ENCODE measurements around the gene NELFCD. TPM values are rescaled to one million over a fixed set of nuclear protein-coding genes. Genes with fewer than 3 reads are reported as not detected.

NELFCD gene
- total and polyA plus RNA-seq, 2 donors (not counting 1 experiment from before 2014, with no cell fraction given), result 46.9 to 78.8 TPM

DNA sequence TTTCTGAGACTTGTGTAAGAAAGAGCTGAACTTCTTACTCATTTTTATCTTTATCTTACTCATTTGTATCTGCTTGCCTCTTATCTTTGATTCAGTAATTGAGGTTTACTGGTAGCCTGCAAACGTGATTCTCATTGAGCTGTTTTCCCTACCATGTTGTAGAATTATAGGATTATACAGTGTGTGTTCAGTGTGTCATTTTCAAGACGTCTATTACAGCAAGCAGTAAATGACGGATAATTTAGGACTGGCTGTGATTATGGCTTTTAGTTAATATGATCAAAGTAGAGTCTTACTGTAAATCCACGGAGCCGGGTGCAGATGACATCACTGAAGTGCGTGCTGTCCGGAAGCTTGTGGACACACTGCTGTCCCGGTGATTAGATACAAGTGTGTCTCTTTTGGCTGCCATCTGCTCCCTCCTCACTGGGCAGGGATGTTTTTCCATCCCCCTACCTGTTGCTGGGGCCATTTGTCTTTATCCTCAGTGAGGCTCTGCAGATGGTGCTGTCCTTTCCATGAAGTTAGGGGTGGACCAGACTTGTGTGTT lies 6.0 kb downstream of the NELFCD start:
- TF ChIP-seq EZH2 (IDR thresholded peaks at IDR 0.05; ENCODE audit: low read length, missing control alignments), result no peak
- TF ChIP-seq, protein P1, sequence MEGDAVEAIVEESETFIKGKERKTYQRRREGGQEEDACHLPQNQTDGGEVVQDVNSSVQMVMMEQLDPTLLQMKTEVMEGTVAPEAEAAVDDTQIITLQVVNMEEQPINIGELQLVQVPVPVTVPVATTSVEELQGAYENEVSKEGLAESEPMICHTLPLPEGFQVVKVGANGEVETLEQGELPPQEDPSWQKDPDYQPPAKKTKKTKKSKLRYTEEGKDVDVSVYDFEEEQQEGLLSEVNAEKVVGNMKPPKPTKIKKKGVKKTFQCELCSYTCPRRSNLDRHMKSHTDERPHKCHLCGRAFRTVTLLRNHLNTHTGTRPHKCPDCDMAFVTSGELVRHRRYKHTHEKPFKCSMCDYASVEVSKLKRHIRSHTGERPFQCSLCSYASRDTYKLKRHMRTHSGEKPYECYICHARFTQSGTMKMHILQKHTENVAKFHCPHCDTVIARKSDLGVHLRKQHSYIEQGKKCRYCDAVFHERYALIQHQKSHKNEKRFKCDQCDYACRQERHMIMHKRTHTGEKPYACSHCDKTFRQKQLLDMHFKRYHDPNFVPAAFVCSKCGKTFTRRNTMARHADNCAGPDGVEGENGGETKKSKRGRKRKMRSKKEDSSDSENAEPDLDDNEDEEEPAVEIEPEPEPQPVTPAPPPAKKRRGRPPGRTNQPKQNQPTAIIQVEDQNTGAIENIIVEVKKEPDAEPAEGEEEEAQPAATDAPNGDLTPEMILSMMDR (conservative IDR thresholded peaks at IDR 0.05 in 1 of 2, IDR thresholded peaks at IDR 0.05 in 1 of 2; ENCODE audit: low read depth in 1 of 2, low read length in 2 of 2), result no peak
- H3K79me2 ChIP-seq (ENCODE audit: control insufficient read depth, insufficient read depth, low read length), result peaks cover 31% of the 10 kb centered on the region

DNA sequence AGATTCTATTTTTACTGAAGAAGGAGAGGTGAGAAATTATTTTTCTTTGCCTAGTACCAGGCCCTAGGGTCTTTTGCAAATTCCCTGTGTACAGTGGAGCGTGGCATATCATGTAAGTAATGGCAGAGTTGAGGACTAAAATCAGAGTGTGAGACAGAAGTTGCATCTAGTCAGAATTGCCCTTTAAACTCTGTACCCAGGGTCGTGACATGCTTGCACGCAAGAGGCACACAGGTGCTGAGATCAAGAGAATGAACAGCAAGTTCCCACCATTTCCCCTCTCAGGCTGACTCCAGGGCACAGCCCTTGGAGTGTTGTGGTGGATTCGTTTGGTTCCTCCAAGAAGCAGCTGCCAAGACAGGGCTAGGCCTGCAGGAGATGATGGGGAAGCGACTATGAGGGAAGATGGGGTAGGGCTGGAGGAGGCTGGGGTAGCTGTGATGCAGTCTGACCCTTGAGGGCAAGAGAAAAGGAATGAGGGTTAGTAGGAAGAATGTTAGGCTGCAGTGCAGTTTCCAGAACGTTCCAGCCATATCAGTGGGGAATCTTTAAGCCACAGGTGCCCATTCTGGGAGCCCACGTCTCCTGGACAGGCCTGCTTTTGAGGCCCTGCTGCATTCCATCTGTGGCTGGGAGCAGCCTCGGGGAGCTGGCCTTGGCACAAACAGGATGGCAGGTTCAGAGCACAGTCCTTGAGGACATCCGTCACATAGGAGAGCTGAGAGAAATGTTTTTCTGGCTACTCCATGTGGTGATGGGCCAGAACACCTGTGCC lies 6.9 kb downstream of the NELFCD start:
- DNase-seq (ENCODE audit: low read depth in 2 of 2), result no peak
- H3K27ac ChIP-seq (ENCODE audit: insufficient read depth, low read length), result no peak overlapping the region
- H3K4me2 ChIP-seq (ENCODE audit: extremely low read depth, insufficient read depth, low read length), result no peak overlapping the region
- no peaks in the 10 kb centered on the region for H3K27me3 ChIP-seq (ENCODE audit: control insufficient read depth, insufficient read depth, low read length)
- H3K4me3 ChIP-seq (replicated peaks in 1 of 4; ENCODE audit: control extremely low read depth in 1 of 4, insufficient read depth in 1 of 4, low read depth in 3 of 4, low read length in 4 of 4), result no peak overlapping the region
- H3K9ac ChIP-seq (ENCODE audit: insufficient read depth, low read length), result no peak overlapping the region
- no peak overlapping the region for H2AFZ ChIP-seq (ENCODE audit: low read length)
- no peaks in the 10 kb centered on the region for H3K9me3 ChIP-seq (ENCODE audit: control insufficient read depth, insufficient read depth, low read depth, low read length)
- H3K79me2 ChIP-seq (ENCODE audit: control insufficient read depth, insufficient read depth, low read length), result peaks cover 21% of the 10 kb centered on the region
- H3K4me1 ChIP-seq (ENCODE audit: control insufficient read depth, extremely low read depth, insufficient read depth, low read length), result no peaks in the 10 kb centered on the region
- TF ChIP-seq, protein P1 (conservative IDR thresholded peaks at IDR 0.05 in 1 of 2, IDR thresholded peaks at IDR 0.05 in 1 of 2; ENCODE audit: low read depth in 1 of 2, low read length in 2 of 2), result no peak
- no peak for TF ChIP-seq EZH2 (IDR thresholded peaks at IDR 0.05; ENCODE audit: low read length, missing control alignments)
- H4K20me1 ChIP-seq (ENCODE audit: control insufficient read depth, extremely low read depth, insufficient read depth, low read length), result no peaks in the 10 kb centered on the region
- H3K36me3 ChIP-seq (ENCODE audit: control insufficient read depth, insufficient read depth, low read length), result peaks cover 14% of the 10 kb centered on the region

More for the DNA sequence above, 6.0 kb downstream of the NELFCD start:
- no peak for DNase-seq (ENCODE audit: low read depth in 2 of 2)
- H3K4me1 ChIP-seq (ENCODE audit: control insufficient read depth, extremely low read depth, insufficient read depth, low read length), result no peaks in the 10 kb centered on the region
- H2AFZ ChIP-seq (ENCODE audit: low read length), result no peak overlapping the region
- H3K4me3 ChIP-seq (replicated peaks in 1 of 4; ENCODE audit: control extremely low read depth in 1 of 4, insufficient read depth in 1 of 4, low read depth in 3 of 4, low read length in 4 of 4), result no peak overlapping the region
- H3K9ac ChIP-seq (ENCODE audit: insufficient read depth, low read length), result no peak overlapping the region
- no peaks in the 10 kb centered on the region for H3K9me3 ChIP-seq (ENCODE audit: control insufficient read depth, insufficient read depth, low read depth, low read length)
- H4K20me1 ChIP-seq (ENCODE audit: control insufficient read depth, extremely low read depth, insufficient read depth, low read length), result no peaks in the 10 kb centered on the region
- no peak overlapping the region for H3K4me2 ChIP-seq (ENCODE audit: extremely low read depth, insufficient read depth, low read length)
- H3K27me3 ChIP-seq (ENCODE audit: control insufficient read depth, insufficient read depth, low read length), result no peaks in the 10 kb centered on the region
- H3K36me3 ChIP-seq (ENCODE audit: control insufficient read depth, insufficient read depth, low read length), result peaks cover 14% of the 10 kb centered on the region
- no peak overlapping the region for H3K27ac ChIP-seq (ENCODE audit: insufficient read depth, low read length)

DNA sequence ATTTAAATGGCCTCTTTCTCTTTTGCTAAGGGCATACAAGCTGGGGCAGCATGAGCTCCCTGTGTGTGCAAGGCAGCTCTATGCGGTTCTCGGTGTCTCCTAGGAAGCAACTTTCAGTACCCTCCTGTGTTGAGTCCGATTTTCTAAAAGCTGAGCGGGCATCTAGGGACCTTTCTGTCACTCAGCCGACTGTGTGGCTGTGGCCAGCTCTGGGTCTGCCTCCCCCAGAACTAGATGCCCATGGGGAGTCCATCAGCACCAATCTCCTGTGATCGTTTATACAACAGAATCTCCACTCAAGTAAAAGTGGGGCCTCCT lies 7.5 kb downstream of the NELFCD start:
- DNase-seq (ENCODE audit: low read depth in 2 of 2), result no peak
- H3K27ac ChIP-seq (ENCODE audit: insufficient read depth, low read length), result no peak overlapping the region
- H3K4me2 ChIP-seq (ENCODE audit: extremely low read depth, insufficient read depth, low read length), result no peak overlapping the region
- H3K79me2 ChIP-seq (ENCODE audit: control insufficient read depth, insufficient read depth, low read length), result peaks cover 19% of the 10 kb centered on the region
- no peak overlapping the region for H2AFZ ChIP-seq (ENCODE audit: low read length)
- peaks cover 16% of the 10 kb centered on the region for H3K36me3 ChIP-seq (ENCODE audit: control insufficient read depth, insufficient read depth, low read length)
- no peaks in the 10 kb centered on the region for H3K27me3 ChIP-seq (ENCODE audit: control insufficient read depth, insufficient read depth, low read length)
- H4K20me1 ChIP-seq (ENCODE audit: control insufficient read depth, extremely low read depth, insufficient read depth, low read length), result no peaks in the 10 kb centered on the region
- TF ChIP-seq, protein P1 (conservative IDR thresholded peaks at IDR 0.05 in 1 of 2, IDR thresholded peaks at IDR 0.05 in 1 of 2; ENCODE audit: low read depth in 1 of 2, low read length in 2 of 2), result no peak
- TF ChIP-seq EZH2 (IDR thresholded peaks at IDR 0.05; ENCODE audit: low read length, missing control alignments), result no peak
- no peak overlapping the region for H3K9ac ChIP-seq (ENCODE audit: insufficient read depth, low read length)
- H3K4me3 ChIP-seq (replicated peaks in 1 of 4; ENCODE audit: control extremely low read depth in 1 of 4, insufficient read depth in 1 of 4, low read depth in 3 of 4, low read length in 4 of 4), result no peak overlapping the region
- H3K9me3 ChIP-seq (ENCODE audit: control insufficient read depth, insufficient read depth, low read depth, low read length), result no peaks in the 10 kb centered on the region
- peaks cover under 1% of the 10 kb centered on the region for H3K4me1 ChIP-seq (ENCODE audit: control insufficient read depth, extremely low read depth, insufficient read depth, low read length)

Data from fibroblast of lung (primary cell).